NCI-H2227 treated with DMSO at 0.1 percent for 48 hours (cell line): ENCODE data around the gene CHN1.
A peak's percentile ranks its signal among the peaks of the same experiment; 100 is the strongest.

Experiments used
- DNase-seq: peaks from one replicate; lab custom pipeline; 2025; lab: John Stamatoyannopoulos, UW

Gene CHN1

DNA sequence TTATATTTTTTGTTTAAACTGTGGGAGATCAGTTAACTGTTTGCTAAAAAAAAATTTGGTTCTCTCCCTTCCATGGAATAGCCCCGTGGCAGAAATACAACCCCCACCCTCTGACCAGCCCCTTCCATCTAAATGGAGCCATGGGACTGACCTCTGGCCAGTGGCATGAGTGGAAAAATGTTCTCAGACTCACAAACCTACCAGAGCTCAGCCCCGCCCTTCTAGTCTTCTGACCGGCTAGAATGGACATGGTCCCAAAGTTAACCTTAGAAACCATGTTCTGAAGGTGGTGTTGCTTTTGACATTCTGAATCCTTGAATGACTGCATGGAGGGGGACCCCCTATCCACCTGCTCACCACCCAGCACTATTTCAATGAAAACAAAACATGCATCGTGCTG lies 239.6 kb downstream of the CHN1 start:
- no peak for DNase-seq

DNA sequence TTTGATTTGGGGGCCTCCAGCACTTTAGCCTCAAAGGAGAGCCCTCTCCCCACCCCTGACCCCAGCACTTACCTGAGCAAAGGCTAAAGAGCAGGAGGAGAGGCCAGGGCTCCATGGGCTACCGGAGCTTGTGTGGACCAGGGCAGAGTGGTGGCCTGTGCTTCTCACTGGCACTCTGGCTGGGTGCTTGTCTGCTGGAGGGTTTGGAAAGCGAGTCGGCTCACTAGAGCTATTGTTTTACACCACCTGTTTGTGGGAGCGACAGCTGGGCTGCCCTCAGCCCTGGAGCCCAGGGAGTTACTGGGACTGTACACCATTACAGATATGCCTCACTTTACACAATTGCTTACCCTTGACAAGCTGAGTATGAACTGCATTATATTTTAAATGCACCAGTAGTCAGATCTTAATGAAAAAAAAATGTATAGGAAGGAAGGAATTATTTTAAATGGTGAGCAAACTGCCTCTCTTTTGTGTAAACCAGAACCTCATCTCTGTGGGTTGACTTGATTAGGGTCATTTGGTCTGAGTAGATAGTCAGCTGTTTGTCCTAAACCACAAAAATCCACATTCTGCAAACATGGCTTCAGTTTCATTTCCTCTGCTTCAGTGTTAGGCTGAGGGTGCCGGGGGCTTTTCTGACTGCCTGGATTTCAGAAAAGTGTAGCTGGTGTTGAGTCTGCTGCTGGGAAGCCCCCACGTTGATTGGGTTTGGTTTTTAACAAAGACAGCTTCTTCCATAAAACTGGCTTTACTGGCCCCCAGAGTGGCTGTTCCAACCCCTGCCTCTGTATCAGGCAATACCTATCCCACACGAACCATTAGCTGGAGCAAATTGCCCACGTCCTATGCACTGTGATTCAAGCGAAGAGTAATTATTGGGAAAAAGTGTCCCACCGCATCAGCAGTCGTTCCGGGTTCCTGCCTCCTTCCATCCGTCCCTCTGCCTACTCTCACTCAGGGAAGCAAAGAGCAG lies 240.6 kb downstream of the CHN1 start, which contains the start of gene CHRNA1:
CHRNA1 (minus strand) TSS at position 193 of the 976 bp plus-strand sequence; CDS start at position 115, 78 bp downstream.
- DNase-seq, result no peak

DNA sequence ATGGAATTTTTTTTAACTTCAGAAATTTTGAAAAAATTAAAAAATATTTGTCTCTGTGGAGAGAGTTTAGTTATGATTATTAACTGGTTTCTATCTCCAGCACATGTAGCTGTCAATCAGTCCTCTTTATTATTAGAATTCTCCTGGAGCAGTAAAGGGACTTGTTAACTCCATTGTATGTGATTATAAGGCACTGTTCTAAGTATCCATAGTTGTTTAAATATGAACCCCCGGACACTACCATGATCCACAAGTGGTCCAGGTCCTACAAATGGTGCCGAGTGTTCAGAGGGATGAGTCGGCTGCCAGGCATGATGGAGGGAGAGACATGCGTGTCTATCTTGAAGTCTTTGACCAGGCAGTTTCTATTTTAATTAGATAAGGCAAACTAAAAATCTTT lies 241.4 kb downstream of the CHN1 start:
- no peak for DNase-seq

DNA sequence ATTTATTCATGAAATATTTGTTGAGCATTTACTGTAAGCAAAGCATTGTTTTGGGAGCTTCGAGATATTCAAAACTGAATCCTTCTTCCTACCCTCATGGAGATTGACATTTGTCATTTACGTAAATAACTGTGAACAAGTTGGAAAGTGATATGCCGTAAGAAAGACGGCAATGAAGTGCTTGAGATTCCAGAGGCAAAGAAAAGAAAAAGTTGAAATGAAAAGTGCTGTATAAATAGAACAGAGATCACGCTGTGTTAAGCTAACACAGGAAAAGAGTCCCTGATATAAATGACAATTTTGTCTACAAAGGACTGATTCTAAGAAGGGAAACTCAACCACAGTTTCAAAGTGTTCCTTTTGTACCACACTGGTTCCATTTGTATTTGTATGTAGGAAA lies 242.7 kb downstream of the CHN1 start:
- DNase-seq, result no peak

DNA sequence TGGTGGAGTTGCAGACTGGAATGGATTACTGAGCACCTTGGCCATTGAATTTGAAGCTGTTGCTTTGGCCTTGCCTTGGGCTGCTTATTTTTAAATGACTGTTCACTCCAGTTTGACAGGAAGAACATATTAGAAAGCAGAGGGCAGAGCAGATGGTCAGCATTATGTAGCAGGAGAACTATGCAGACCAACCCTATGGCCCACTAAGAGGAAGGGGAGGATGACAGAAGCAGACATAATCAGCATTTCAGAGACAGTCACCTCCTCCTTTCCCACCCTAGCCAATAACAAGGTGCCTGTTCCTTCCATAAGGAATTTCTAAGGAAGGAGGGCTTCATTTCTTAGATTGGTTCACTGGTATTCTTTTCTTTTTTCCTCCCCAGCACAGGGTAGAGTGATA lies 243.3 kb downstream of the CHN1 start:
- no peak for DNase-seq

DNA sequence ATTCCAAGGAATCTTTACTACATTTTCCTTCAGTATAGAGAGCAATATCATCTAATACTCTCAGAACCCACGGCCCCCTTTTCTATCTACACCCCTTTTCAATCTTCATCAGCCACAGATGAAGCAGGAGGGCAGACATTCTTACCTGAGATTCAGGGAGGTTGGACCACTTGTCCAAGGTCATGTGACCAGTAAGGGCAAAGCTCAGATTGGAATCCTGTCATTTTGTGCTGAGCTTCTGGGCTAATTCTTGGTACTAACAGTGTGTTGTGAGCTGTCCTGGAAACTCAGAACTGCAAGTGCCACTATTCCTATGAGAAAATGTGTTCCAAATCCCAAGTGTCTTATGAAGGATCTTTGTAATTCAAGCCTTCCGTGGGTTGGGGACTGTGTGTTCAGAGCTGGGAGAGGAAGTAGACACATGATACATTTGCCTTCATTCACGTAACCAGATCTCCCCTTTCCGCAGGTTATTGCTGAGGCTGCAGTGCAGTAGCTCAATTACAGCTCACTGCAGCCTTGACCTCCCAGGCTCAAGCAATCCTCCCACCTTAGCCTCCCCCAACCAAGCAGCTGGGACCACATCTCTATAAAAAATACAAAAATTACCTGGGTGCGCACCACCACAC lies 244.2 kb downstream of the CHN1 start:
- DNase-seq, result no peak

DNA sequence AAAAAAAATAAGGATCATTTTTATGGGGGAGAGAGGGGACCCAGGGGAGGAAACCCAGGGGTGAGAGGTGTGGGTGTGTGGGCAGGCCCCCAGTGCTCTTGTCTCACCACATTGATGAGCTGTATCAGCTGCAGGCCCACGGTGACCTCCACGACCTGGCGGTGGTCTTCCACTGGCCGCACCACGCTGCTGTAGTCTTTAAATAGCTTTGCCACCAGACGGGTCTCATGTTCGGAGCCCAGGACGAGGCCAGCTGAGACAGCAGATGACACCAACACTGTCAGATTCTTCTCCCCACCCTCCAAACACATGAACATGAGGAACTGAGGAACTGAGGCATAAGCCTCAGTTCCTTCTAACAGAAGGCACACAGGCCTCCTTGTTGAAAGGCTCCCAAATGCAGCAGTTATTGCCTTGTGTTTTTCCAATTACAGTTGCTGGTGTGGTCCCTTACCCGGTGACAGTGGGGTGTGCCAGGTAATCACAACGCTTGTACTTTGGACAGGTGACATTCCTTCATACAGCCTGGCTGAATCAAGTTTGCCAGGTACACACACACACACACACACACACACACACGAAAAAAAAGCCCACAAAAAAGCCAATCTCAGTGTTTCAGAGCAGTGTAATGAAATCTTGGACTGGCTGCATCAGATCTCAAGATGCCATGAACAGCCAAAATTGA lies 245.7 kb downstream of the CHN1 start:
- no peak for DNase-seq

DNA sequence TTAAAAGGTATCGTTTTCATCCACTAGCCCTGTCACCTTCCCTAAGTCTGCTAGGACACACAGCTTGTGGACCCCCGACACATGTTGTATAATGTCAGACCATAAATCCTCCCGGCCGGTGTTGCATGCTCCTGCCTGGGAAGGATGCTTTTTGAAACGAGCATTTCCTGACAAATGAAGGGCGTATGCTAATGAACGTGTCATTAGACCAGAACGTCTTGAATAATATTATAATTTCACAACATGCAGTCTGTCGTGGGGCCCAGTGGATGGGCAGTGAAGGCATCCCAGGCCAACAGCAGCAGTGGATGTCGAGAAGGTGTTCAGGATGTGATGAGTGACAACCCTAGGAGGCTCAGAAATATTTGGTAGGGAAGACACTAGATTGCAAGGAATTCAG lies 248.4 kb downstream of the CHN1 start:
- DNase-seq, result no peak

DNA sequence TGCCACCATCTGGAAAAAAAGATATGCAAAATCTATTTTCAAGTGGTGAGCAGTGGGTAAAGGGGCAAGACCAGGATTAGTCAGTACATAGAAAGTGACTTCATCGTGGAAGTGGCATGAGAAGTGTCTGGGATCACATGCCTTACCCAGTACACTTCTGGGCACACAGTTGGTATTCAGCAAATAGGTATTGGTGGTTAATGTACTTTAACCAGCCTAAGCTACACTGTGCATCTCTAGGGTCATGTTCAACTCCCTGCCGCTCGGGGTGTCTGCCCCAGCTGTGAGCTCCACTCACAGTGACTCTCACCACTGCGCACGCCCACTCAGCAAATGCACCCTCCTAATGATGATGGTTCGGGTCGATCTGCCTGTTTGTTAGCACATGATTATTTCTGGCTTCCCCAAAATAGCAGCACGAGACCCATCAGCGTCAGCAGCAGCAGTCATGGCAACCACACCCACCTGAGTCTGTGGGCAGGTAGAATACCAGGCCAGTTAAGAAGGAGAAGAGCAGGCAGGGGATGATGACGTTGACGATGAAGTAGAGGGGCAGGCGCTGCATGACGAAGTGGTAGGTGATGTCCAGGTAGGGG lies 252.0 kb downstream of the CHN1 start:
- no peak for DNase-seq

DNA sequence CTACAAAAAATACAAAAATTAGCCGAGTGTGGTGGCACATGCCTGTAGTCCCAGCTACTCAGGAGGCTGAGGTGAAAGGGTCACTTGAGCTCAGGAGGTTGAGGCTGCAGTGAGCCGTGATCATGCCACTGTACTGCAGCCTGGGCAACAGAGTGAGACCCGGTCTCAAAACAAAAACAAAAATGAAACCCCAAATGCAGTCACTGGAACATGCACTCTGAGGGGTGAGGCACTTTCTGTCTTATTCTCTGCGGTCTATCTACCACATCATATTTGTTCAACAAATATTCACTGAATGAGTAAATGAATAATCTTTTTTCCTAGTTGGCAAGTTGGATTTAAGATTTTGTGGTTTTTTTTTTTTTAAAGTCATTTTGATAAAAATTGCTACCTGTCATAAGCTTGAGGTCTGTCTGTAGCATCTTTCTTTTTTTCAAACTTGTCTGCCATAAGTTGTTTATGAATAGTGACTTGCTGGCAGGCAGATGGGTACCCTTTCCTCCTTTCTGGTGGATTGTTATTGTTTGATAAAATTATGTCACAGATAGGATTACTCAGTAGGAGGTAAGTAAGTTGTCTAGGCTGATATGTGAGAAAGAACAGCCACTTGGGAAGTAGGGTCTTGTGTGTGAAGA lies 252.7 kb downstream of the CHN1 start:
- no peak for DNase-seq

DNA sequence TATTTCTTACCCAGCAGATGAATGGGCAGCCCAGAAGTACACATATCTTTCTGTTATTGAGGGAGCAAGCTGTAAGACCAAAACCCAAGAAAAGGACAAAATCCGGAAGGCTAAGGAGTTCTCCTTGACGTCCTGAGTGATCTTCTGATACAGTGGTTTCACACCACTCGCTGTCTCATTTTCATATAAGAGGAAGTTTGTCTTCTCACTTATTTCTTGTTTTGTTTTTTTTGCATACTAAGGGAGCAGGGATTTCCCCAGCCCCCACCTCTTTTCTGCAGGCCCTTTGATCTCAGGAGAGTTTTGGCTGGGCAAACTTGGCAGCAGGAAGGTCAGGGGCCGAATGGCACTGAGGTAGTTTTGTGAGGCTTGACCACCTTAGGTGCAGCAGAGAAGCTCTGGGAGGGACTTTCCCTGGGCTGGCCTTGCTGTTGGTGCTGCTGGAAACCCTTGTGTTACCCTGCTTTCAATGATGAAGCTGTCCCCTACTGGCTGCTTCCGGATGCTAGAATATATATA lies 254.2 kb downstream of the CHN1 start:
- no peak for DNase-seq

DNA sequence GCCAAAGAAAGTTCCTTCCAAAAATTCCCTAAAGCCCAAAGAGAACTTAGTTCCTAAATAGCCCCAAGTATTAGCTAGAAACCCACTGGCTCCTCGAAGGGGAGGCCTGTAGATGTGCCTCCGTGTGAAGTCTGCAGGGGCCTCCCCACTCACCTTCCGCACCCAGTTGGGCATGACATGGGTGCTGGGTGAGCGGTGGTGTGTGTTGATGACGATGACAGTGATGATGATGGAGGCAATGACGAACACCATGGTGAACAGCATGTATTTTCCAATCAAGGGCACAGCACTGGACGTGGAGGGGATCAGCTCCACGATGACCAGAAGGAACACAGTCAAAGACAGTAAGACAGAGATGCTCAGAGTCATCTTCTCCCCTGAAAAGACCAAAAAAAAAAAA lies 255.4 kb downstream of the CHN1 start:
- no peak for DNase-seq

DNA sequence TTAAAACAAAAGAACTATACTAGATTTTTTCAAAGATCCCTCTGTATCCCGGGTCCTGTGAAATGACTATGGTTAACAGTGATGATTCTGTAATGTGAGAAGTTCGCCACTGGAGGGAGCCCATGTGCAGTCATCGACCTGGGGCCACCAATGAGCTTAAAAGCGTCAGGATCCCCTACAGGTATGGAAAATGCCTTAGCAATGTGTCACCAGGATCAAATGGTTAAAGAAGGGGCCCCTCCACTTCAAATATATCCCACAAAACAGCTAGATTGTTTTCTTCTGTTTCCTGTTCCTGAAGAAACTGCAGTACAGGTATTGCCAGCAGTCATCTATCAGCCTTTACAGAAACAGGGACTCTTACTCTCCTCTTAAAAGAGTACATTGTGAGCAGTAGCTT lies 256.2 kb downstream of the CHN1 start:
- DNase-seq, result peak; percentile 74
